ENCODE results near the gene EVX2.

The EVX2 gene

DNA sequence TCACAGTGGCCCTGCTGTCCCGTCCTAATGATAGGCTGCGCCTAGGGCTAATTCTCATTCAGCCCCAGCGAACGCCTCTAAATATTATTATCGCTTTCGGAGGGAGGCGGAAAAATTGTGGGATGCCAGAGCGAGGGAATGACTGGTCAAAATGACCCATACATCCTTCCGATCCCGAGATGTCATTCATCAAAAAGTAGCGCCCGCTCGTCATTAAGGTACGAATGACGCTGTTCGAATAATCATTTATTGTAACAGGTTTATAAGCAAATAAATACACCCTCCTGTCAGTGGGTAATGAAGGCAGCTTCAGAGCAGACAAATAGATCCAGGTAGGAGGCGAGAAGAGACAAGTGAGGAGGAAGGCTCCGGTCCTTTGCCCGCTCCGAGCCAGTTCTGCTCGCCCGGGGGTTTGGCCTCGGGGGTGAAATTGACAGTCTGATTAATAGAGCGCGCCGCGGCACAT, at the start of gene EVX2:
EVX2 (minus strand) TSS at position 167 of the 466 bp plus-strand sequence. CDS start 186 bp downstream, outside the sequence.
- no peak for DNase-seq

DNA sequence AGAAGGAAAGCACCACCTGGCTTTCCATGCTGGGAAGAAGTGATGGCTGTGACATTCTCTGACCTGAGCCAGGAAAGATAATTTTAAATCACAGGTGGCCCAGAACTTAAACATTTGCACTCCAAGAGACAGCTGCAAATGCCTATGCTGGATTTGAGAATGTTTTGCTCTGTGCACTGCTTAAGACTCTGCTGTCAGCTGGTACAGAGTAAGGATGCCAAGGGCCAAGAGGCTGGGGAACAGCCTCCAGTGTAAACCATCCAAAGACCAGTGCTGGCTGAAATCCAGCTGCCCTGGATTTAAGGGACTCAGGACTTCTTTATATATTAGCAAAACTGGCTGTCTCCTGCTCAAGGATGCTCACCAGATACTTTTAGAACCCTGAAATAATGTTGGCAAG, 49.6 kb upstream of the EVX2 start:
- DNase-seq: no peak

GRCh38 chr2:176132205-176133171, 48.7 kb upstream of the EVX2 start:
- DNase-seq: no peak

DNA sequence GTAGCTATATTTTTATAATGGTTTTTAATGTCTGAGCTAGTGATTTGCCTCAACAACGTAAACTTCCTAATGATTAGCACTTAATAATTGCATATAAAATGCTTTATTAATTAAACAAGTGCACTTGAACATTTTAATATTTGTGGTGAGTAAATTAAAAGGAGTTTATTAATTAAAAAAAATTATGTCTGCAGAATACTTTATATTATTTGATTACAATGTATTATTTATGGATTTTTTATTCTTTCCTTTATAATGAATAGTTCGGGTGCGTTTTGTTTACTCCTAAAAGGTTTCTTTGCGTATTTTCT, 48.0 kb upstream of the EVX2 start:
- DNase-seq: no peak

DNA sequence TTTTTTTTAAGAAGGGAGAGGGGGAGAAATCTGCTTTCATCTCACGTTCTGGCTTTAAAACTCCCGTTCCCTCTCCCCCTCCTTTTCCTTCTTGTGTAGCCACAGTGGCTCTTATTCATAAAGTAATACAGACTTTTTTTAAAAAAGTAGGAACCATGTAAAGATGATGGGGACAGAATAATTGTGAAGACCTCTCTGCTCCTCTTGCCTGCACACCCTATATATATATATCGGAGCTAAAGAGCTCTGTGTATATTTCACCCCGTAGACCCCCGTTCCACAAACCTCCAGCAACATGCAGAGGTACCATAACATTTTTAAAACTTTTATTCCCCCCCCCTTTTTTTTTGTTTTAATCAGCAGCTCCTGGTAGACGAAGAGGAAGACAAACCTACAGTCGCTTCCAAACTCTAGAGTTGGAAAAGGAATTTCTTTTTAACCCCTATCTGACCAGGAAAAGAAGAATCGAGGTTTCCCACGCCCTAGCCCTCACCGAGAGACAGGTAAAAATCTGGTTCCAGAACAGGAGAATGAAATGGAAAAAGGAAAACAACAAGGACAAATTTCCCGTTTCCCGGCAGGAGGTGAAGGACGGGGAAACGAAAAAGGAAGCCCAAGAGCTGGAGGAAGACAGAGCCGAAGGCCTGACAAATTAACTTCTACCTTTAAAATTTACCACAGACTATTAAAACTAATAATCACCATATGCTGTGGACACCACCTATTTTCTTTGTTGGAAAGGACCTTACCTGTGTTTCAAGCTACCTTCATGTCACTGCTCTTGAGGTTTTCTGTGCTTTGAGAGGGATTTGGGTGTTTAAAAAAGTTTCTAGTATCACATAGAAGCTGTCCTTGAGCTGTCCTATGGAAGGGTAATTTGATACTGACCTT, 47.4 kb upstream of the EVX2 start:
- DNase-seq: no peak

DNA sequence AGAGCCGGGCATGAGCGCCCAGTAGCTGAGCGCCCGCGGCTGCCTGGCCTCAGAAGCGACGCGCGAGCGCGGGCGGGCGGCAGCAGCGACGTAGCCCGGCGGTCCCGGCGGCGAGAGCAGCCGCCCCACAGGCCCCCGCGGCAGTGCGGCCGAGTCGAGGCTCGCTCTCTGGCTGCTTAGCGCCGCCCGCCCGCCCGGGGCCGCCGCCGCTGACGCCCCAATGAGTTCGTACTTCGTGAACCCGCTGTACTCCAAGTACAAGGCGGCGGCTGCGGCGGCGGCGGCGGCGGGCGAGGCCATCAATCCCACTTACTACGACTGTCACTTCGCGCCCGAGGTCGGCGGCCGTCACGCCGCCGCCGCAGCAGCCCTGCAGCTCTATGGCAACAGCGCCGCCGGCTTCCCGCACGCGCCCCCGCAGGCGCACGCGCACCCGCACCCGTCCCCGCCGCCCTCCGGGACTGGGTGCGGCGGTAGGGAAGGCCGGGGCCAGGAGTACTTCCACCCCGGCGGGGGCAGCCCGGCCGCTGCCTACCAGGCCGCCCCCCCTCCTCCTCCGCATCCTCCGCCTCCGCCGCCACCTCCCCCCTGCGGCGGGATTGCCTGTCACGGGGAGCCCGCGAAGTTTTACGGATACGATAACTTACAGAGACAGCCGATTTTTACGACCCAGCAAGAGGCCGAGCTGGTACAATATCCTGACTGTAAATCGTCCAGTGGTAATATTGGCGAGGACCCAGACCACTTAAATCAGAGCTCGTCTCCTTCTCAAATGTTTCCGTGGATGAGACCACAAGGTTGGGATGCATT, 46.6 kb upstream of the EVX2 start:
- DNase-seq: no peak

DNA sequence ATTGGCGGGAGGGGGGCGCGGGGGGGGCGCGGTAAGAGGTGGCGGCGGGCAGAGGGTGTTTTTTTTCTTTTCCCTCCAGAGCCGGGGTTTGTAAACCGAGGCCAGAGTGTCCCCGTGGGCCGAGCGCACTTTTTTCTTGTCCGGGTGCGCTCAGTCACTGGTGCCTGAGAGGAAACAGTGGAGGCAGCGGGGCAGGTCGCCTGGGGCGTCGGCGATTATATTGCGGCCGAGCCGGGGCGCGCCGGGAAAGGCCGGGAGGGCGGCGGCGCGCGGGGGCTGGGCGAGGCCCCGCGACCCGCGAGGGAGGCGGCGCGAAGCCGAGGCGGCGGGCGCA, 46.0 kb upstream of the EVX2 start:
- DNase-seq: no peak

GRCh38 chr2:176128982-176129796, 45.4 kb upstream of the EVX2 start, which contains the start of gene HOXD8:
HOXD8 (plus strand) TSS chr2:176129705; CDS start chr2:176130367, 662 bp downstream.
- DNase-seq: no peak

GRCh38 chr2:176128172-176128981, 44.6 kb upstream of the EVX2 start:
- DNase-seq: no peak

DNA sequence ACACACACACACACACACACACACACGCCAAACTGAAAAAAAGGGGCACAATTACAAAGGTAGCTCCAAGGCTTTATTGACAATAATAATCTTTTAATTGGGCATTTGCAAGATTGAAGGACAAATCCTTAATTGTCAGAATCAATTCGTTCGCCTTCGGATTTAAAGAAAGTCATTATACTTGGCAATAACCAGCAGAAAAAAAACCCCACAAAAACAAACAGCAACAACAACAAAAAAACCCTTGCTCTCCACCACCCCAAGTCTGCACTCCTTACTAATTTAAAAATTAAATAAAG, 44.0 kb upstream of the EVX2 start:
- no peak for DNase-seq

DNA sequence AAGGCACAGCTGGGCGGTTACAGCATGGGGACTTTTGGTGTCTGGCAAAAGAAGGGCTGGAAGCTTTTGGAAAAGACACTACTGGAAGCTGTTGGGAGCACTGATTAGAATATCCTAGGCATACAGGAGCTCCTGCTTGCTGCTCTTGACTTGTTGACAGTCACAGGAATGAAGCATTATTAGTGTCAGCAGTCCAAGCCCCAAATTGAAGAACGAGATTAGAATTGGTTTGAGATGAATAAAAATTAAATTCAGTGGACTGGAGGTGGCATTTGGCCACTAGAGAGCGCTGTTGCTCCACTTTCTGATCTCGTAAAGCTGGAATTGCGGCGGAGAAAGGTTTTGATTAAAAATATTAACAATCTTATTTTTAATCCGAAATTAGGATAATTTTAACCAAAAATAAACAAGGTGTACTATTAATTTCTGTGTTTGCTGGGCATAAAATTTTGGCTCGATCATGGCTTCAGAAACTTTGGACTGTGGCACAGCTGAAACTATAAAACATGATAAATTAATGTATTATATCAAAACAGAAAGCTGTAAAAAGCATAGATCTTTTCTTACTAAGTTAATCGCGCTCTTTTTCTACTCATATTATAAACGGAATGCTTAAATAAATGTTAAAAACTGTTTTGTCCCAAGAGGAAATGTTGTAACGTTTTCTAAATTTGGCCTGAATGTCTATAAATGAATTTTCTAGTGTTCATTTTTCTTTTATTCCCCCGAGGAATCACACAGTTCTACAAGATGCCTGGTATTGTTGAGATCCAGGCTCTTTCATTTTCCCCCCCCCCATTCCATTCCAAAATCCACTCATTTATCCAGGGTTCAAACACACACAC, 43.4 kb upstream of the EVX2 start:
- peak; percentile 69 for DNase-seq

- DNase-seq: no peak
These were observed 42.0 kb upstream of the EVX2 start for GRCh38 chr2:176125772-176126054.

DNA sequence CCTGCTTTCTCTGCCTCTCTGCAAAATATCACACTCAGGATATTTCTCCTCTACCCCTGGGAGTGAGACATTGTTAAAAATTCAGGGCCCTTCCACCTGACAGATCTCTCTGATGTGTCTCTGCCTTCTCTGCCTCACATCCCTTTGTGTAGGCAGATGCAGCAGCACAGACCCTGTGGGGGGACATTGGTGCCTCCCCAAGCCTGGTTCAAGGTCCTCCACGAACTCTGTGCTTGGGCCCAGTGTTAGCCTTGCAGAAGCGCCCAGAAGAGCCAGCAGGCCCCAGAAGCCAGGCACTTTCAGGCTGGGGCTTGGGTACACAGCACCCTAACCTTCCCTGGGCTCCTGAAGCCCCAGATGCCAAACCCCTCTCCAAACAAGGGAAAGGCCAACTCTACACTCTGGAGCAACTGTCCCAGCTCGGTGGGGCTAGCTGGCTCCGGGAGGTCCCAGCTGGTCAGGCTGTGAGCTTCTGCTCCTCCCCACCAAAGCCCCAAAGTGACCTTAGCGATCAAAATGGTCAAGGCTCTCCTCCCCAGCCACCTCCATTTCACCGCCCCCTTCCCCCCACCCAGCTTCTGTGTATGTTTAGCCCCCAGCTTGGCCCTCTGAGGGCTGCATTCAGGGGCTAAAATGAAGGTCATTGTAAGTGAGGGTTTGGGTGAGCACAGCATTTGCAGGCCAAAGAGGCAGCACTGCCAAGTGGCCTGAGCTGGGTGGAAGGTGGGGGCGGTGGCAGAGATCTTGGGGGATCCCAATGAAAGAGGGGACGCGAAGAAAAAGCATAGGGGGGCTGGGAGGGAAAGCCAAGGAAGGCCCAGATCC, 41.4 kb upstream of the EVX2 start:
- no peak for DNase-seq

GRCh38 chr2:176124110-176124946, 40.6 kb upstream of the EVX2 start:
- no peak for DNase-seq

DNA sequence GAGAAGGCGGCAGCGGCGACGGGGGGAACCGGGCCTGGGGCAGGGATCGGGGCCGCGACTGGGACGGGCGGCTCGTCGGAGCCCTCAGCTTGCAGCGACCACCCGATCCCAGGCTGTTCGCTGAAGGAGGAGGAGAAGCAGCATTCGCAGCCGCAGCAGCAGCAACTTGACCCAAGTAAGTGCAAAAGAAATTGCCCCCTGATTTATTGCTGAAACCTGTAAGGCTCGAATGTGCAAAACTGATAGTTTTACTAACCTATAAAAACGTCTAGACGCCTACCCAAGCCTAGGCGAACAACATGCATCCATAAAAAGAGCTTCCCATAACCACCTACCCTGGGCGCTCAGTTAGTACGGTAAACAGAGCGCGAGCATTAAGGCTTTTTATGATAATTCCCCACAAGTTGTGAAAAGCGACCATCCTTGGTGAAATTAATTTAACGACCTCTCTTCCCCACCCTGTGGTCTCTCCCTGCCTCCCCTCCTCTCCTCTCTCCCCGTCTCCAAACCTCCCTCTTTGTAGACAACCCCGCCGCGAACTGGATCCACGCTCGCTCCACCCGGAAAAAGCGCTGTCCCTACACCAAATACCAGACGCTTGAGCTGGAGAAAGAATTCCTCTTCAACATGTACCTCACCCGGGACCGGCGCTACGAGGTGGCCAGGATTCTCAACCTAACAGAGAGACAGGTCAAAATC, 39.8 kb upstream of the EVX2 start:
- no peak for DNase-seq

GRCh38 chr2:176122683-176123410, 39.1 kb upstream of the EVX2 start, which contains the start of gene HOXD9:
HOXD9 (plus strand) TSS chr2:176122719; CDS start chr2:176122769, 50 bp downstream.
- DNase-seq: no peak

DNA sequence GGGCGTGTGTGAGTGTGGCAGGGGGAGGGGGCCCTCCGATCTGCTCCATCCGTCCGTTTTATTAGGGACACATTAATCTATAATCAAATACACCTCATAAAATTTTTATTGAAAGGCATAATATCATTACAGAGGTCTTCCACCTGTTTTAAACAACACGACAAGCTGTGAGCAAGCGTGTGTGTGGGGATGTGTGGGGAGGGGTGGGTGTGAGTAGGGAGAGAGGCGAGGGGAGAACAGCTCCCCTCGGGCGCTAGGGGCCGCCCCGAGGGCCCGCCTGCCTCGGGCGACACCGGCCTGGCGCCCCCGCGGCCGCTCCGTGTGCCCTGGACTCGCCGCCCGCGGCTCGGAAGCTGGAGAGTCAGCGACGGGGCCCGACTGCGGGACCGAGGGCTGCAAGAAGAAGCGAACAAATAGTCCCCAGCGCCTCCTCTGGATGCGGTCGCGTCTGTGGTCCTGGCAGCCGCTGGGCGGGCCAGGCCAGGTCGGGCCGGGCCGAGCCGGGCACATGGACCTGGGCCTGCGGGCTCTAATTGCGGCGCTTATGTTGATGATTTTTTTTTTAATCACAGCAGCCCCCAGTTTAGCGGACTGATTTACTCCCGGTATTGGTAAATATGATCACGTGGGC, 38.4 kb upstream of the EVX2 start:
- DNase-seq: no peak
